Measurements from ENCODE around the gene CHST11. TPM values are rescaled to one million over a fixed set of nuclear protein-coding genes. Genes with fewer than 3 reads are reported as not detected.
A peak's percentile ranks its signal among the peaks of the same experiment; 100 is the strongest.

CHST11 gene
- total RNA-seq, 1 donor from 2014 or later, result 3.9 TPM

DNA sequence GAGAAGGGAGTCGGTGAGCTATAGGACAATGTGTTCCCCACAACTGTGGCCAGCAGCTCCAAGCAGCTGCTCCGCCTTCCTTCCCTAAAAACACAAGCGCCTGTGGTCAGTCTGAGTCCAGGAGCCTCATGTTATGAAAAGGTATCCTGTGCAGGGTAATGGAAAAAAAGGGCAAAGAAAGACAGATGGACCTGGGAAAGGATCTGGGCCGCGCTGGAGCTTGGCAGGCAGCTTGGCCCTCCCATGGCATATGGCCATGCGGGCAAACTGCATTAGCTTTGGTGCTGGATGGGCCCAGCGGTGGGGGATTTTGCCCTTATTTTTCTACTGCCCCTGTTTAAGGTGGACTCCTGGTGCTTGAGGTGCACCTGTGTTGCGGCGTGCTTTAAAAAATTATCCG, 23.7 kb upstream of the CHST11 start:
- DNase-seq (ENCODE audit: low read depth, low spot score), result no peak

DNA sequence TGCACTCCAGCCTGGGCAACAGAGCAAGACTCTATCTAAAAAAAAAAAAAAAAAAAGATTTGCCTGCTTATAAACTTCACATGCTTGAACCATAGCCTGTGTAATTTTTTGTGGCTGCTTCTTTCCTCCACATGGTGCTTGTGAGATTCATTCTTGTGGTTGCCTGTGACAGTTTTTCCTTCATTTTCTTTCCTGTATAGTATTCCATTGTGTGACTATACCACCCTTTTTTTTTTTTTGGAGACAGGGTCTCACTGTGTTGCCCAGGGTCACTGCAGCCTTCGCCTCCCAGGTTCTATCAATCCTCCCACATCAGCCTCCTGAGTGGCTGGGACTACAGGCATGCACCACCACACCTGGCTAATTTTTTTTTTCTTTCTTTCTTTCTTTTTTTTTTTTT, 22.6 kb upstream of the CHST11 start:
- no peak for DNase-seq (ENCODE audit: low read depth, low spot score)

DNA sequence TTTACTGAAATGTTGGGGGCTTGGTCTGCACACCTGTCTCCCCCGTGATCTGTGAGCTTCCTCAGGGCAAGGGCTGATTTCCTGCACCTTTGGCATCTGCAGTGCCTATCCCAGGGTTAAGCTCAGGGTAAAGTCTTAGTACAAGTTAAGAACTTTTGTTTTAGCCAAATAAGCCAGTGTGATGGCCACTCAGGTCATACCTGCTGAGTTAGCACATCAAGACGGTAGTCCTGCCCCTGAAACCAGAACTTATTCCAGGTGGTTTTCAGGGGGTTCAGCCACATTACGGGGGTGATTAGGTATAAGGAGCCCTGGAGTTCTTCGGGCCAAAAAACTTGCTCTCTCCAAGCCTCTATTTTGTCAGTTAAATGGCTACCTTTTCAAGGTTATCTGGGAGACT, 21.6 kb upstream of the CHST11 start:
- no peak for DNase-seq (ENCODE audit: low read depth, low spot score)

DNA sequence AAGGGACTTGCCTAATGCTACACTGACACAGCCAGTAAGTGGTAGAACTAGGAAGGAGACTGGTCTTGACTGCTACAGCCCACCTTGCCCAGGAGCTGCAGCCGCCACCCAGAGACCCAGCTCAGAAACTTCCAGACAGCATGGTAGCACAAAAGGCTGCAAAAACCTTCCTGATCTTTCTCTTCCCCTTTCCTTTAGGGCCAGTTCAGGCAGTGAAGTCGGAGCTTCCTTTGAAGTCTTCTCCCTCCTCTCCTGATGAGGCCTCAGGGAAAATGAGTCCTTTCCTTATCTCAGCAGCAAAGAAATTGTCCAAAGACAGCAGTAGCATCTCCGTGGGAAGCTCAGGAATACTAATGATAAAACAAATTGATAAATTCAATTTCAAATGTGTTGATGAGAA, 21.0 kb upstream of the CHST11 start:
- no peak for DNase-seq (ENCODE audit: low read depth, low spot score)

DNA sequence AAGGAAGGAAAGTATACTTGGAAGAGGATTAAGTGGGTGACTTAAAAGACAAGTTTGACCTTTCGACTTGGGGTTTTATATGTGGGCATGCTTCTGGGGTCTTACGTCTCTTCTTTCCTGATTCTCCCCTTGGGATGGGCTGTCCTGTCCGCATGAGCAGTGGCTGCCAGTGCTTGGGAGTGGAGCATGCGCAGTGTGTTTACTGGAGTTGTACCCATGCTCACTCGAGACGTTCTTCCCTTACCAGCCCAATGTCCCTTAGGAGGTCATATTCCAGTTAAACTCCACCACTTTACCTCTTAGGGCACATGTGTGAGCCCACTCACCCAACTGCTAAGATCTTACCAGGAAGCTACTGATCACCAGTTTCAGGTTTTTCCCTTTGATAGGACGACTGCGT, 20.0 kb upstream of the CHST11 start:
- no peak for DNase-seq (ENCODE audit: low read depth, low spot score)

DNA sequence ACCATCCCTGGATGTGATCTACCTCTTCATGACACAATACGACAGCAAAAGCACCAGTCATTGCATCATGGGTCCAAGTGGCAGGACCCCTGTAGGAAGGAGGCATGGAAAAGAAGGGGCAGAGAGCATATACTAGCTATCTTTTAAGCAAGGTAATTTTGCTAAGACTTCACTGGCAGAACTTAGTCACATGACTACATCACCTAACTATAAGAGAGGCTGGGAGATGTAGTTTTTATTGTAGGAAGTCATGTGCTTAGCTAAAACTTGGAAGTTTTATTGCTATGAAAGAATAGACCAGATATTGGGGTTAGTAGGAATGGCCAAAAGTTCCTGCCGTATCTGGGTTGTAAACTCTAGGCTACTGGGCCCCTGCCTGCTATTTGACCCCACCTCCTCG, 18.6 kb upstream of the CHST11 start:
- DNase-seq (ENCODE audit: low read depth, low spot score), result no peak

DNA sequence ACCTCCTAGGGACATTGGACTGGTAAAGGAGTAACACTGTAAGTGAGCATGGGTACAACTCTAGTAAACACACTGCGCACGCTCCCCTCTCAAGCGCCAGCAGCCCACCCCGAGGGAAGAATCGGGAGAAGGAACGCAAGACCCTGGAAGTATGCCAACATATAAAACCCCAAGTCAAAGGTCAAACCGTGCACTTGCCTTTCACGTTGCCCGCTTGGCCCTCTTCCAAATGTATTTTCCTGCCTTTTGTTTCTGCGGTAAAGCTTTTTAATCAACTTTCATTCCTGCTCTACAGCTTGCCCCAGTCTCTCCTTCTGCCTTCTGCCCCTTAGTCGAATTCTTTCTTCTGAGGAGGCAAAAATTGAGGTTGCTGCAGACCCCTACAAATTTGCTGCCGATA, 17.6 kb upstream of the CHST11 start:
- DNase-seq (ENCODE audit: low read depth, low spot score), result no peak

DNA sequence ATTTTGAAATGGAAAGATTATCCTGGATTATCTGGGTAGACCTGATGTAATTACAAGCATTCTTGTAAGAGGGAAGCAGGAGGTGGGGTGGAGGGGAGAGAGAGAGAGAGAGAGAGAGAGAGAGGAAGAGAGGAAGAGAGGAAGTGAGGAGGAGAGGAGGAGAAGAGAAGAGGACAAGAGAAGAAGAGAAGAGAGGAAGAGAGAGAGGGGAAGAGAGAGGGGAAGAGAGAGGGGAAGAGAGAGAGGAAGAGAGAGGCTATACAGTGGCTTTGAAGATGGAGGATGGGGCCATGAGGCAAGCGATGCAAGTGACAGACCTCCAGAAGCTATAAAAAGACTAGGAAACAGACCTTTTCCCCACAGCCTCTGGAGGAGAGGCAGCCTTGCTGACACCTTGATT, 13.7 kb upstream of the CHST11 start:
- no peak for DNase-seq (ENCODE audit: low read depth, low spot score)

DNA sequence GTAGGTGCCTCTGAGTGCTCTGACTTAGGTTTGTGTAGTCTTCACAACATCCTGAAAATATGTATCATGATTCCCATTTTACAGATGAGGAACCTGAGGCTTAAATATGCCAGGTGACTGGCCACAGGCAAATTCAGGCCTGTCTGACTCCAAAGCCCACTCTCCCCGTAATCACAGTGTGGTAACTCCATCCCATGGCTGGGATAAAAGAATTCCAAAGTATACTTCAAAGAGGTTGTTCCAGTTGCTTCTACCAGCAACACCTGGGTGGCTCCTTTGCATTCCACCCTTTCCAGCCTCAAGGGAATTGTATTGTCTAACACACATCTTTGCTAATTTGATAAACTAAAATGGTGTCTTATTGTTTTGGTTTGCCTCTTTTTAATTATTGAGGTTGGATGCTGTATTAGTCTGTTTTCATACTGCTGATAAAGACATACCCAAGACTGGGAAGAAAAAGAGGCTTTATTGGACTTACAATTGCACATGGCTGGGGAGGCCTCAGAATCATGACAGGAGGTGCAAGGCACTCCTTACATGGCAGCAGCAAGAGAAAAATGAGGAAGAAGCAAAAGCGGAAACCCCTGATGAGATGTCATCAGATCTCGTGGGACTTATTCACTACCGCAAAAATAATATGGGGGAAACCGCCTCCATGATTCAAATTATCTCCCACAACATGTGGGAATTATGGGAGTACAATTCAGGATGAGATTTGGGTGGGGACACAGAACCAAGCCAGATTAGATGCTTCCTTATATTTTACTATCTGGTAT, 9.9 kb upstream of the CHST11 start:
- no peak for DNase-seq (ENCODE audit: low read depth, low spot score)

DNA sequence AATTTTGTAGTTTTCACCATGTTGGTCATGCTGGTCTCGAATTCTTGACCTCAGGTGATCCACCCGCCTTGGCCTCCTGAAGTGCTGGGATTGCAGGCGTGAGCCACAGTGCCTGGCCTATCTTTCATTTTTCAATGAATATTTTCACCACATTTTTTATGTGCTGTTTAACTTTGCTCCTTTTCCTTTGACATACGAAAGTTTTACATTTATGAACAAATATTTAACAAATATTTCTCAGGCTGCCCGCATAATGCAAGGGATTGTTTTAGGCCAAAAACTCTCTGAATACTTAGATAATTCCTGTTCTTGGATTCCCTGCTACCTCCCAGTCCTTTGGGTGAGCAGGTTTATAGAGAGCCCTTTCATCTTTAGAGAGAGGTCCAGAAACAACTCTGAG, 8.7 kb upstream of the CHST11 start:
- DNase-seq (ENCODE audit: low read depth, low spot score), result no peak

DNA sequence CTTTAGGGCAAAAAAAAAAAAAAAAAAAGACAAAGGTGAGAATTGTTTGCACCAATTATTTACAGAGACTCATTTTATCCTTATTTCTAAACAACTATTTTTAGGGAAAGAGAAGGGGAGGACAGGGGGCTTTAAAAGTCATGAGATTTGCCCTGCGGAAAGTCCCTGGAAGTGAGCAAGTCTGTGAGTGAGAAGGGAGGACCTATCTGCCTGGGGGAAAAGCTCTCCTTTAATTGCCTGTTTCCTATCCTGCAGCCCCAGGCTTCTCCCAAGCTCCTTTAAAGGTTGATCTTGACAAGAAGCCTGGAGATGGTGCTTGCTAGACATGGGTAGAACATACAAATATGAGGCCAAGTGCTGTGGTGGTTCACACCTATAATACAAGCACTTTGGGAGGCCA, 8.3 kb upstream of the CHST11 start:
- DNase-seq (ENCODE audit: low read depth, low spot score), result no peak

DNA sequence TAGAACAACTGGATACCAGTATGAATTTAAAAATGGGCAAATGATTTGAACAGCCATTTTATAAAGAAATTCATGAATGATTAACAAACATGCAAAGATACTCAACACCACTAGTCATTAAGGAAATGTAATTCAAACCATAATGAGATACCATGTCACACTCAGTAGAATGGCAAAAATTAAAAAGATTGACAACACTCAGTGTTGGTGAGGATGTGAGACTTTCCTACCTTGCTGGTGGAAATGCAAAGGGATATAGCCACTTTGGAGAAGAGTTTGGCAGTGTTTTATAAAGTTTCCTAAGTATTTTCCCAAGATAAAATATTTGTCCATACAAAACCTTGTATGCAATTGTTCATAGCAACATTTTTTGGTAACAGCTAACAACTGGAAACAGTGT, 6.0 kb upstream of the CHST11 start:
- no peak for DNase-seq (ENCODE audit: low read depth, low spot score)

DNA sequence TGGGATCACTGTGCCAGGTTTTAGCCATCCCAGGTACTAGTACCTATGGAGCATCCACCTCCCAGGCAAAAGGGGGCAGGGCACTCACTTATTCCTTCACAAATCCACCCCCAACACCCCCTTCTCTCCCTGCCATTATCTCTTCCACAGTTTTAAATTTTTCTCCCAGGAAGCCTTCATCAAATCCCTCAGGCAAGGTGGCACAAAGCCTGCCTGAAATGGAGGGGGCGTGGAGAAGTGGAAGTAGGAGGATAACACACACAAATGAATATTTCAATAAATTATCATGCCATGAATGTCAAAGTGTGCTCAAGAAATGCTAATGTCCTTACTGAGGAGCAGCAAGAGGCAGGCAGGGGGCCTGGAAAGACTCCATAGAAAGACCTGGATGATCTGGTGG, 4.7 kb upstream of the CHST11 start:
- DNase-seq (ENCODE audit: low read depth, low spot score), result no peak

DNA sequence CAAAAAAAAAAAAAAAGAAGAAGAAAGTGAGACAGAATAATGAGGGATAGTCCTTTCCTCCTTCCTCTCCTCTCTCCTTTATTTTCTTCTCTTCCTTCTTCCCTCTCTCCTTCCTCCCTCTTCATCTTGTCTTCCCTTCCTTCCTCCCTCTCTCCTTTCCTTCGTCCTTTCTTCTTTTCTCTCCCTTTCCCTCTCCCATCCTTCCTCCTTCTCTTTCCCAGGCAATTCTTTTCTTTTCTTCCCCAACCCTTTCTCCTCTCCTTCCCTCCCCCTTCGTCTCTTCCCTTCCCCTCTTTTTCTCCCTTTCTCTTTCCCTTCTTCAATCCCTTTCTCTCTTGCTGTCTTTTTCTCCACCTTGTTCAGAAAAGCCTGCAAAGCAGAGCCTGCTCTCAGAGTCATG, 3.6 kb upstream of the CHST11 start:
- DNase-seq (ENCODE audit: low read depth, low spot score), result no peak

DNA sequence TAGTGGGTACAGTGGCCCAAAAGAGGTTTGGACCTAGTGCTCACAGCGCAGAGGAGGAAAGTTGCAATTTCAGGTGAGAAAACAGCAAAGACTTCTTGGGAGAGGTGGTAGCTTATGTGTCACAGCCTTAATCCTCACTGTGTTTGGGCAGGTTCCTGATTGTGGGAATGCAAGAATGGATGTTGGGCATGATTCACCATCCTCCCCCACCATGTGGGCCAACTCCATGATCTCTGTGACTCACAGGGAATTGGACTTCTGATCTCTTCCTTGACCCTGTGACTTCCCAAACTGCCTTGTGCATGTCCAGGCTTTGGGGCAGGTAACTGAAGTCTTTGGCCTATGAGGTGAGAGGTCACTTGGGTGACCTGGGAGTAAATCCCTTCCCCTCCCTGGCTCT, 1.8 kb upstream of the CHST11 start:
- DNase-seq (ENCODE audit: low read depth, low spot score), result no peak

DNA sequence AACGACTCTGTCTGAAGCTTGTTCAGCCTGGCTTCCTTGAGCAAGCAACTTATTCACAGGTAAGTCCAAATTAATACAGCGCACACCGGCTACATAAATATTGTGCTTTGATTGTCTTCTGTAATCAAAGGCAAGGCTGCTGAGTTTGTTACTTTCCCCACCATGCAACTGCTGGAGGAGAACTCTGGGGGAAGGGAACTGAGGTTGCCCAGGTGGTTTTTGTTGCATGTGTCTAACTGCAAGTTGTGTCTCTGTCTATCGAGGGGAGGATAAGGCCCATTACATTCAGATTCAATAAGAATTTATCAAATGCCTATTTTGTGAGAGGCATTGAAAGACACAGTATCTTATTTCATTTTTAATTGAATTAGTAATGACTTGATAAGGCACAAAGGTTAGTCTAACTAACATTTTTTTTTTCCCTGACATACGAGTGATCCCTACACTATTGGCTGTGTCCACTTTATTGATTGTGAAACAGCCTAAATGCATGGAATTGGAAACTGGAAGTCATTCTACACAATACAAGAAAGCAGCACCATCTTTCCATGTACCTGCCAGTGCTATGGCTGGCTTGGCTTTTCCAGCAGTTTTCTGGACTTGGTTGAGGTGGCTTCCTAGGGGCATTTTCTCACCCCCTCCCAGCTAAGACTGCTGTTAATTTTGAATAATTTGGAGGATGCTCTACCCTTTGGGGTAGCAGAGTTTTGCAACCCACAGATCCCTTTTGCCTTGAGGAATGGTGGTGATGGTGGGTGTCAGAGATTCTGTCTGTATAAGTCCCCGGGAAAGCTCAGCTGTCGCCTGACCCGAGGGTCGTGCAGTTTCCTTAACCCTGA, 951 bp upstream of the CHST11 start:
- no peak for DNase-seq (ENCODE audit: low read depth, low spot score)

DNA sequence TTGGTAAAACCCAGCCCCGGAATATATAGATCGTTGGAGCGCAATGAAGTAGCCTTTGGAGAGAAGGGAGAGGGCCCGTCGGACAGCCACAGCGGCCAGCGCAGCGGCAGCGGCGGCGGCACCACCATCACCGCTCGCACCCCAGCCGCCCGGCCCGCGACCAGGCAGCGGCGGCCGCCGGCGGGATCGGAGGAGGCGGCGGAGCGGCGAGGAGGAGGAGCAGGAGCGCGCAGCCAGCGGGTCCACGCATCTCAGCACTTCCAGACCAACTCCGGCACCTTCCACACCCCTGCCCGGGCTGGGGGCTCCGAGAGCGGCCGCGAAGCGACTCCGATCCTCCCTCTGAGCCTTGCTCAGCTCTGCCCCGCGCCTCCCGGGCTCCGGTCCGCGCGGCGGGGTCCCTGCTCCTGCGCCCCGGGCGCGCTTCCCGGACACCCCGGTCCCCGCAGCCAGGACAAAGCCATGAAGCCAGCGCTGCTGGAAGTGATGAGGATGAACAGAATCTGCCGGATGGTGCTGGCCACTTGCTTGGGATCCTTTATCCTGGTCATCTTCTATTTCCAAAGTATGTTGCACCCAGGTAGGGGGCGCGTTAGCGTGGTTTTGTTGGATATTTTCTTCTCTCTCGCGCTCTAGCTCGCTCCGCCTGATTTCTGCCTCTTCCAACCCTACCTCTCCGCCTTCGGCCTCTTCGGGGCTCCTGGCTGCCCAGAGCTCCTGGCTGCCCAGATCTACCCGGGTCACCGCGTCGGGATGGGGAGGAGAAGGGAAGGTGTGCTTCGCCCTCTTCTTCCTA, 400 bp downstream of the CHST11 start:
- DNase-seq (ENCODE audit: low read depth, low spot score), result peak; percentile 26

DNA sequence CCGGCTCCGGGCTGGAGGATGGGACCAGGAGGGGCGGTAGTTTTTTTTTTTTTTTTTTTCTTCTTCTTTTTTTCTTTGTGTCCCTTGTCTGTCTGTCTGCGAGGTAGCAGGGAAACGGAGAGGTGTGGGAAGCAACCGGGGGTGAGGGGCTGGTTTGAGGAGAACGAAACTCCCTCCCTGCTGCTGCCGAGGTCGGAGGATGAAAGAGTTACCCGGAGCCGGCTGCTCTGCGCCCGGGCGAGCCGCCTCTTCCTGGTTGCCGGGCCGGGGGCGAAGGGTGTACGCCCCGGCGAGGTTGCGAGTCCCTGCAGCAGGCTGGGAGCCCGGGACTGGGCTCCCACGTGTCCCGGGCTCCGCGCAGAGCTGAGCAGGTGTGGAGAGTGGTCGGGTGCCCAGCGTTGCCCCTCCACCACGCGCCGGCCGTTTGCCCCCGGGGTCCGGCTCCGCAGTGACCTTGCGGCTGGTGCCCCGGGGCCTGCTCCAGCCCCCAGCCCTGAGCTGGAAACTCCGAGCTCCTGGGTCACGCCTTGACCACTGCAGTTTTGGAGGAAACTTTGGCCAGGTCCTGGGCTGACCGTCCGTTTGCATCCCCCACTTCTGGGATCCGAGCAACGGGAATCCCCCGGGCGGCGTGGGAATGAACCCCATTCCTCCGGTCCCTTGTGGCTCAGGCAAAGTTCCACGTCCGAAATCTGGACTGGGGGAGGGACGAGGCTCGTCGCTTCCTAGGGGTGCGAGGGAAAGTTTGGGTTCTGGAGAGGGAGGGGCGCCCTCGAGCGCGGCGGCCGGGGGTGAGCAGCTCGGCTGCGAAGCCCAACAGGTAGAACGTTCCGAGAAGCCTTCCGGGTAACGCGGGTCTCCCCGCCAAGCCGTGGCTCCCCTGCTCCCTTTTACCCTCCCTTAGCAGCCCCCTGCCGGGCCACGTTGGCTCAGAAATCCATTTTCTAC, 1.3 kb downstream of the CHST11 start:
- no peak for DNase-seq (ENCODE audit: low read depth, low spot score)

DNA sequence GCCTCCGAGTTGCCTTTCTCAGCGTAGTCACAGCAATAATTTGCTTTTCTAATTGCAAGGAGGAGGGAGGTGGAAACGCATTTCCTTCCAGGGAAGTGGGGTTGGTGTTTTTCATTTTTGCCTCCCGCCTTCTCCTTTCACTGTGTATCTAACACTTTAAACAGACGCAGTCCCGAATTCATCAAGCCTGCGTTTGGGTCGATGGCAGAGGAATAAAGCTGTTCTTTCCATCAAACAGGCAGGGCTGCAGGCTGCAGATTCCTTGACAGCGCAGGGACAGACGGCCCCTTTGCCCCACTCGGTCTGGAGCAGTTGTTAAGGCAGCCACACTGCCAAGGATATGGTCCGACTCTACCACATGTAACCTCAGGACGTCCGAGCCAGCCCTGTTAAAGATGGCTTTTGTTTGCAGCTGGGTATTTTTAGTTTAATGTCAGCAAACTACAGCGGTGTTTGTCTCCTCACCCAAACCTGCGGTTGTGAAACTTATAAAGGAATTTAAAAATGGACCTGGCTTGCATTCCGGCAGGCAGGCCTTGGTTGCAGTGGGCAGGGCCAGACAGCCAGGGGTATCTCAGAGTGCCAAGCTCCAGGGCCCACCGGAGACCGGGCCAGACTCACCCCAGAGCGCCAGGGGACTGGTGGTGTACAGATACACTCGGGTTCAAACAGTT, 2.1 kb downstream of the CHST11 start:
- no peak for DNase-seq (ENCODE audit: low read depth, low spot score)

DNA sequence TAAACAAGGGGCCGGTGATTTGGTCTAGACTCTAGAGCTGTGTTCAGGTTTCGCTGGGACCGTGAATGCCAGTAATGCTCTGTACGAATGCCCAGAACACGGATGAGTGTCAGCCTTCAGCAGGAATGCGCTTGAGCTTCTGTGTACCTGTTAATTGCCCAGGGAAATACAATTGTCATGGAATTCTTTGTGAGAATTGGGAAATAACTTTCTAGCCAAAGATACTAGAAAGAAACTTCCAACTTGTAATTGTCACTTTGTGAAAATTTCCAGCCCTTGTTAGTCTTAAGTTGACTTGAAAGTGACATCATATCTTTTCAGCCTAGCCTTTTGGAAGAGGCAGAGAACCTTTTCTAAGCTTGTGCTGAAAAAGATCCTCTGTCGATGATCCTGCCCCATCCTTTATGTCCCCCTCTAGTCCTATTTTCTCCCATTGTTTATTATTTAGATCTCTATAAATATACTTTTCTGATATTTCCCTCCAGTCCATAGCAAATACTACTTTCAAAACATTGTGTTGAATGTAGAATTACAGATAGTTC, 2.7 kb downstream of the CHST11 start:
- DNase-seq (ENCODE audit: low read depth, low spot score), result no peak

All from pulmonary artery endothelial cell (primary cell).